HG02981 (cell line): ENCODE data around the gene TMEM256.

Source experiments
- ATAC-seq: cut with Tn5 transposase; IDR thresholded peaks from one replicate; pipeline ENCODE4 v1.9.1; 2021; ENCODE audit warnings: mild to moderate bottlenecking, moderate library complexity; ENCODE audit not compliant: unreplicated experiment

TMEM256 gene

GRCh38 chr17:7403977-7404736 is at the start of gene TMEM256:
Gene TMEM256 (minus strand): TSS chr17:7404097. CDS start chr17:7404084, 13 bp downstream.
- peak; percentile 91 for ATAC-seq

- no peak for ATAC-seq
These were observed 44.6 kb upstream of the TMEM256 start for GRCh38 chr17:7448461-7448860.

- no peak for ATAC-seq
These were observed 41.7 kb upstream of the TMEM256 start for GRCh38 chr17:7445619-7445968.

GRCh38 chr17:7444682-7445618 is 41.1 kb upstream of the TMEM256 start, which contains the start of gene CHRNB1:
Gene CHRNB1 (plus strand): TSS chr17:7445061. CDS start chr17:7445128, 67 bp downstream.
- no peak for ATAC-seq

- ATAC-seq: no peak
These were observed 39.9 kb upstream of the TMEM256 start for GRCh38 chr17:7443499-7444485.

- no peak for ATAC-seq
These were observed 38.2 kb upstream of the TMEM256 start for GRCh38 chr17:7442142-7442541.

- no peak for ATAC-seq
These were observed 37.4 kb upstream of the TMEM256 start for GRCh38 chr17:7441266-7441665.

- no peak for ATAC-seq
These were observed 36.9 kb upstream of the TMEM256 start for GRCh38 chr17:7440834-7441195.

- ATAC-seq: no peak
These were observed 36.4 kb upstream of the TMEM256 start for GRCh38 chr17:7440113-7440833.

GRCh38 chr17:7439462-7440112 is 35.7 kb upstream of the TMEM256 start, which contains the start of gene FGF11:
Gene FGF11 (plus strand): TSS chr17:7439512. CDS start chr17:7439621, 109 bp downstream.
- ATAC-seq: no peak

- ATAC-seq: no peak
These were observed 35.0 kb upstream of the TMEM256 start for GRCh38 chr17:7438656-7439460.

GRCh38 chr17:7437950-7438614 is 34.2 kb upstream of the TMEM256 start:
- no peak for ATAC-seq

- ATAC-seq: no peak
These were observed 33.5 kb upstream of the TMEM256 start for GRCh38 chr17:7437369-7437863.

- no peak for ATAC-seq
These were observed 32.9 kb upstream of the TMEM256 start for GRCh38 chr17:7436556-7437368.

GRCh38 chr17:7435676-7436555 is 32.0 kb upstream of the TMEM256 start:
- ATAC-seq: no peak

GRCh38 chr17:7432296-7432695 is 28.4 kb upstream of the TMEM256 start:
- ATAC-seq: no peak
